Jurkat, Clone E6-1 (cell line): ENCODE results near the gene ITGA1.

Experiments
- DNase-seq: peaks from one replicate; pipeline ENCODE4 v3.0.0-alpha.2; 2011; ENCODE audit warnings: low read depth, low spot score
- H3K4me3 ChIP-seq: 2 replicates; pipeline ENCODE4 v1.5.1; 2011; ENCODE audit warnings: mild to moderate bottlenecking, low read length, control low read depth, moderate library complexity

The ITGA1 gene

DNA sequence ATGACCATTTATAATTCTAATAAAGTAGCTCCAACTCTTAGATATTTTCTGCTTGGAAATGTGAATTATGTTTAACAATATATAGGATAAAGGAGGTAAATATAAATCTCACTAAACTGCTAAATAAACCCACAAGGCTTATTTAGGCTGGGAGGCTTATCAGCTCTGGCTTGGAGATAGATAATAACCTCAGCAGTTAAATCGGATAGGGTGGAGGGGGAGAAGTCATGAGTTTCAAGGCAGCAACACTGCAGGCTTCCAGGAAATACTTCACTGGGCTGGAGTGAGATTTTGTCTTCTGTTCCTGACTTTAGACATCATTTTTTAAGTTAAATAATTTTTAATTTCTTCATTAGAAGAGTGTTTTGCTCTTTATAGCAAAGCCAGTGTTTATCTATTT is 121.5 kb downstream of the ITGA1 start:
- no peak overlapping the region for H3K4me3 ChIP-seq
- DNase-seq, result no peak

DNA sequence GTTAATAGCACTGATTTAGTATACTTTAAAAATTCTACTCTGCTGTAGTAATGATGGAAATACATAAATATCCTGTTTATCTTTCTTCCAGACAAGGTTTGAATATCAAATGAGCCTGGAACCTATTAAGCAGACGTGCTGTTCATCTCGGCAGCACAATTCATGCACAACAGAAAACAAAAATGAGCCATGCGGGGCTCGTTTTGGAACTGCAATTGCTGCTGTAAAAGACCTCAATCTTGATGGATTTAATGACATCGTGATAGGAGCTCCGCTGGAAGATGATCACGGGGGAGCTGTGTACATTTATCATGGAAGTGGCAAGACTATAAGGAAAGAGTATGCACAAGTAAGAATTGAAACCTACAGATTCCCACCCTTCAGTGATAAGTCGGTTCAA is 122.4 kb downstream of the ITGA1 start:
- no peak for DNase-seq
- no peak overlapping the region for H3K4me3 ChIP-seq

DNA sequence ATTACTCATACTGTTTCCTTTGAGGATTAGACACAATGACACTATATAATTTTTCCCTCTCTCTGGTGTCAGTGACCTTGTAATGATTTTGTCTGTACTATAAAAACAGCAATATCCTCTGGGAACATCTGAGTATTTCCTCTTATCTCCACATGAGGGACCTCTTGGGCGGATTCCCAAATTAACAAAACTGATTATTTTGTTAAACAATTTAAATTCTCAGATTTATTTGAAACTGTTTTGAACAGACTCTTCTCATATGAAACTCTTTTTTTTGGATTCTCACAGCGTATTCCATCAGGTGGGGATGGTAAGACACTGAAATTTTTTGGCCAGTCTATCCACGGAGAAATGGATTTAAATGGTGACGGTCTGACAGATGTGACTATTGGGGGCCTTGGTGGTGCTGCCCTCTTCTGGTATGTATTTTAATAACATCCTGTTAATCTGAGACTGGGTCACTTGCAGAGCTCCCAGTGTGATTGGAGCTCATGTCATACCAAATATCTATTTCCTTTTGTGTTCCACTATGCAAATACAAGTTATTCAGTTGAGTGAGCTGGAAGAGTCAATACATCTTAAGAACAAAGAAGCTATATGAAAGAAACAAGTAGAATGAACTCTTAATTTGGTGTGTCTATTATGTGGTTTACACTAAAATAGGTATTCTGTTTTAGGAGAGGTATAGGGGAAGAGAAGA is 127.6 kb downstream of the ITGA1 start:
- DNase-seq, result peak; percentile 81
- peak overlapping the region; percentile 45 for H3K4me3 ChIP-seq

DNA sequence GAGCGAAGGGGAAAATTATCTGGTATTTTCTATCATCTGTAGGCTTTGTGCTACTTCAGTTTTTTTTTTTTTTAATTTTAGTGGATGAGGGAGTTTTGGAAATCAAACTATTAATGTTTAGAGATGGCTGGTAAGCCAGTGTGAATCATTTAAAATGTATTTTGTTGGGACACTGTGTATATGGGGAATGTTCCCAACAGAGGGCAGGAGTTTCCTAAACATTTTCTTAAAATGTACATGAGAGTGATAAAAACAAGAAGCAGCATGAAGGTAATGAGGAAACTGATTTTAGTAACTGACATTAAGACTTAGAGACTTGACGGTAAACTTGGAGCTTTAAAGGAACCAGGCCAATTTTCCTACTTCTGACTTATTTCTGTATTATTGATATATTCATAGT is 133.2 kb downstream of the ITGA1 start:
- no peak for DNase-seq

DNA sequence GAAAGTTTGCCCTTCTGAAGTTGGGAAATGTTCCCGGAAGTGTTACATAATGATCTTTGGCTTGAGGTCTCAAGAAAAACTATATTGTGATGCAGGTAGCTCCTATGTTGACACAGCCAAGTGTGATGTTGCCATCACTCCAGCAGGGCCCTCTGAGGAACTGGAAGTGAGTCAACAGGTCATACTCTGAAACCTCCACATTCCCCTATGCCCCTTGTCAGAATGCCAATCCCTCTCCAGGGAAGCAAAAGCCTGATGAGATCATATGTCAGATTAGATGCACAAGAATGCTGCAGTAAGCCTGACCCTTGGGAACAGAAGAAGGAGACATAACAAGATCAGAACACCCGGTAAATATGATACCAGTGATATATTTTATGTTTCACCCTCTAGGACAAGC is 134.7 kb downstream of the ITGA1 start:
- no peak for DNase-seq
- H3K4me3 ChIP-seq, result no peak overlapping the region

More for the DNA sequence above, 133.2 kb downstream of the ITGA1 start:
- no peak overlapping the region for H3K4me3 ChIP-seq

DNA sequence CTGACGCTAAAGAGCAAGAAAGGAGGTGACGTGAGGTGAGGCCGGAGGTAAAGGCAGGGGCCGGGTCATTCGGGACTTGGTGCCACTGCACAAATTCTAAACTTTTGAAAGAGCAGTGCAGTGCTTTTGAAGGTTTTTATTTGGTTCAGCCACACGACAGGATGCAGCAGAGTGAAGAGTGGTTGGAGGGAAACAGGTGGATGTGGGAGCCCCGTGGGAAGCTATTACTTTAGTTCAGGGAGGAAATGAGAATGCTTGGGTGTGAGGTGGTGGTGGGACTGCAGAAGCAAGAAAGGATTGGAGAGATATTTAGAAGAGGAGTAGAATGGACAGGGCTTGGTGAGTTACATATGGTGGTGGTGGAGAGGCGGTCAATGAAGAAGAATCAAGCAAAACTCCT is 136.7 kb downstream of the ITGA1 start:
- DNase-seq, result peak; percentile 77
- H3K4me3 ChIP-seq, result no peak overlapping the region

DNA sequence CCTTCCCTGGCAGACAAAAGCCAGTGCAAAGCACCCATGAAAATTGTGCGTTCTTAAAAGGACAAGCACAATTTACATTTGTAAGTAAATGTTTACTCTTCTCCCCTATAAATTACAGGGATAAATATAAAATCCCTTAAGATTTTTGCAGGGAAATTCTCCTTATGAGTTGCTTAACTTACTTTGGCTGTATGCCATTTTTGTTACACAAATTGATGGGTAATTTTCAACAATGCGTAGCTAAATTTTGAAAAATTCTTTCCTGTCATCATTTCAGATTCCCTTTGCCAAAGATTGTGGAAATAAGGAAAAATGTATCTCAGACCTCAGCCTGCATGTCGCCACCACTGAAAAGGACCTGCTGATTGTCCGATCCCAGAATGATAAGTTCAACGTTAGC is 137.3 kb downstream of the ITGA1 start:
- H3K4me3 ChIP-seq, result no peak overlapping the region
- DNase-seq, result no peak

DNA sequence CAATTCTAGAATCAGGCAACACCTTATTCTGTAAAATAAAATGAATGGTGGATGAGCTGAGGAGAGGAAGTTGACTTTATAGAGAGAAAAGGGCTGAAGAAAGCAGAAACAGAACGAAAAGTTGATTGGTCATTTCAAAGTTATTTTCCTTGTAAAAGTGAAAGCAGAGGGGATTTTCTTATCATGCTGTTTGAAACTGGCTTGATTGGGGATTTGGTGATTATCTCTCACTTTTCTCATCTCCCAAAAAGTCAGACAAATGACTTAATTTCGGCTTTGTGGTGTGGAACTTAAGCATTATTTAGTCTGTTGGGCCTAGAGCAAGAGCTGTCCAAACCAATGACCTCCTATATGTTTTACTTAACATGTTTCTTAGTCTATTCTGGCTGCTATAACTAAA is 141.0 kb downstream of the ITGA1 start:
- DNase-seq, result no peak

DNA sequence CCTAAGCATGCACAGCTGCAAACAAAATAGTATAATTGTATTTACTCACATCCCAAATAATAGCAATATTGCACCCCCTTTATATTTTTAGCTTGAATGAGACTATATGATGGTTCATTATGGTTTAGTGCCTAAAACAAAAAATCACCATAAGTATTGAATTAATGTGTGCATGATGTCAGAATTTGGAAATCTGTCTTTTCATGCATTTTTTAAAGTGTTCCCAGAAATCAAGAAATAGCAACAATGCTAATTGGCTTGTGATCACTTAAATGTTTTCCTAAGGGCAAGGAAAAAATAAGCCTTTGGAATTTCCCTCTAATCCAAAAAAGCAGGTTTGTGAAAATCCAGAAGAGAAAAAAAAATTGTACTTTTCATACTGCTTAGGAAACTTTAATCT is 150.5 kb downstream of the ITGA1 start:
- no peak overlapping the region for H3K4me3 ChIP-seq
- DNase-seq, result no peak

More for the DNA sequence above, 141.0 kb downstream of the ITGA1 start:
- no peak overlapping the region for H3K4me3 ChIP-seq

DNA sequence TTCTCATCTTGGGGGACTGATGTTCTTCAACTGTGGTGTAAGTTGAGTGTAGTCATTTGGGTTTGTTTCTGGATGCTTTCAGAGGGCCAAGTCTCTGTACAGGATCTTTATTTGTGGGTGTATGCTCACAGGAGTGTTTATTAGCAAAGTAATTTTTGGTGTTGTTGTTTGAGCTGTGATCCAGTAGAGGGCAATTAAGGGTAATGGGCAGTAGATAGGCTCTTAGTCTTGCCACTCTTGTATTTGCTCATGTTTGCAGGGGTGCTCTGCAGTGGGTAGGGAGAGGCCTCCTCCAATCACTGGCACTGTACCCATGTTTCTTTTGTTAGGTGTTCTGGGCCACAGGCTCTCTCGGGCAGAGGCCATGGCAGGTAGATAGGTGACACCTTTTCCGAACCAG is 155.6 kb downstream of the ITGA1 start:
- H3K4me3 ChIP-seq, result no peak overlapping the region
- no peak for DNase-seq

DNA sequence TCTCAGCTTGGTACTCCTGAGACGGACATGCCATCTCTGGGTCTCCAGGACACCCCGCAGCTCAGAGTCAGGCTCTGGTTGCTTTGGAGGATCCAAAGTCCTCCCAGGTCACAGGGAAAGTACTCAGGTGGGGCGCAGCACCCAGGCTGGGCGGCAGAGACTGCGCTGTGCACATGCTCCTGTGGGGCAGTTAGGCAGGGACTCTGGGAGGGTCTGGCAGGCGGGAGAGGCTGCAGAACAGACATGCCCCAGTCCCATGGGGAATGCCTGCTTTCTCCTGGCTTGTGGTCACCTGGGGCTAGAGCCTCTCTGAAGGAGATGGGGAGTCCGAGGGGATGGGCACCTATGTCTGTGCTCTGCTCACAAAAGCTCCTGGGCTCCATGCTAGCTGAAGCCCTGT is 156.1 kb downstream of the ITGA1 start:
- DNase-seq, result no peak
- H3K4me3 ChIP-seq, result no peak overlapping the region

DNA sequence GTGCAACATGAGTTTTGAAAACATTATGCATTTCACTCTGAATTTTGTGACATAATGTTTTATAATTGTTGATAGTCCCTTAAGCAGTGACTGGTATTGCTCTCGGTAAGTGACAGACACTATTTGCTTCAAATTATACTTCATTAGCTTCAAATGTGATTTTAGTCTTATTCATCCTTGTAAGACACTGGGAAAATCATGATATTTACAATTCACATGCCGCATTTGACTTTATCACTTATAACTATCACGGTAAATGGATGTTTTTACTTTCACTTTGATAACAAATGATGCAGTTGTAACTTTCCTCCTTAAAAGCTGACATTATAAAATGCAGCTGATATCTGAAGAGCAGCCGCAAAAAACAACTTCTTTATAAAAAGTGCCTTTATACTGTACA is 157.3 kb downstream of the ITGA1 start:
- DNase-seq, result no peak
- H3K4me3 ChIP-seq, result no peak overlapping the region

DNA sequence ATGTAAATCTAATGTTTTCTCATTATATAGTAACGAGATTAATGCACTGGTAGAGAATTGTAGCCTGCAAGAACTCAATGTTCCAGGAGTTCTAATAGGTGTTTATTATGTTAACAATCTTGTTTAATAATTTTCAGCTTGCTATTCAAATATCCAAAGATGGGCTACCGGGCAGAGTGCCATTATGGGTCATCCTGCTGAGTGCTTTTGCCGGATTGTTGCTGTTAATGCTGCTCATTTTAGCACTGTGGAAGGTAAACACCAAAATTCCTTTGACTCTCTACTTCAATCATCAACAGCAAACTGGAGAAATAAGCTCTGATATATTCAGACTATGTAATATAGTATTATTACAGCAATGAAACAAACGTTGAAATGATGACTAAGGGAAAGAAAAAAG is 159.5 kb downstream of the ITGA1 start:
- no peak for DNase-seq
- H3K4me3 ChIP-seq, result no peak overlapping the region

DNA sequence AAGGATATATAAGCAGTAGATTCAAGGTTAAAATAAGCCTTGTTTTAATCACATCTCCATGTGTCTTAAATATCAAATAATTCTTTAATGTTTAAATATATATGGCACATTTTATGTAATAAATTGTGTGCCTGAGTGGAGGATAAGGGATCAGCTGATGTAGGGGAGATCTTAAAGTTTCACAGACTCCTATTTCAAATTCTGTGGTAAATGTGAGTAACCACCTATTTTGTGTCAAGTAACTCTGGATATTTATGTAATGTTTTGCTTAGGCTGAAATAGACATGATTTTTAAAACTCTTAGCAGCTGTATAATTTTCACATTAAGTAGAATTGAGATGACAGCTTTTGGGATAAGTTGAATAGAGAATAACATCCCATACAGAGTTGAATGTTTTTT is 160.1 kb downstream of the ITGA1 start:
- DNase-seq, result no peak
- H3K4me3 ChIP-seq, result no peak overlapping the region

DNA sequence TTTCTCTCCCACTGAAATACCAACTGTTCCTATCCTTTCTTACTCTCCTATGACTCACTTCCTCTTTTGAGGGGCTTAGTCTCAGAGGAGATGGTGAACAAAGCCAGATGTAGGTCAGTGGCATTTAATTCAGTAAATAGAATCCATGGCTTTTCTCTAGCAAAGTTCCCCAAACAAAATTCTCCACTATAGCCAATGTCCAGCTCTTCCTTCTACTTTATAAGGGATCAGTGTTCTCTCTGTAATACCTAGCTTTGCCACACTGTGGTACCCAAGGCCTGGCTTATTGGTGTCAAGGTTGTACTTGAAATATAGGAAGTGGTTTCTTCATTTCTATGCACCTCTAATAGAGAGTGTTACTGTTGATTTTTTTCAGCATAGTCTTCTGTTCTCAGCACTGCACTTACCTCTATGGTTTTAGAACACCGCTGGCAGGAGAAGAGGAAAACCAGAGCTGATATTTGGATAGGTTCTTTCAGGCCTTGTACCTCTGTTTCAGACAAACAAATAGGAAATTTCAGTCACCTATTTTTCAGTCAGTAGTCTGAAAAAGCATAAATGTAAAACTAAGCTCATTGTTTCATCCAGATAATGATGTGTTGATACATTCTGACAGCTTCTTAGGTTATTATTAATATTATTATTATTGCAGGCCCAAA is 160.8 kb downstream of the ITGA1 start:
- no peak overlapping the region for H3K4me3 ChIP-seq
- DNase-seq, result peak; percentile 77

DNA sequence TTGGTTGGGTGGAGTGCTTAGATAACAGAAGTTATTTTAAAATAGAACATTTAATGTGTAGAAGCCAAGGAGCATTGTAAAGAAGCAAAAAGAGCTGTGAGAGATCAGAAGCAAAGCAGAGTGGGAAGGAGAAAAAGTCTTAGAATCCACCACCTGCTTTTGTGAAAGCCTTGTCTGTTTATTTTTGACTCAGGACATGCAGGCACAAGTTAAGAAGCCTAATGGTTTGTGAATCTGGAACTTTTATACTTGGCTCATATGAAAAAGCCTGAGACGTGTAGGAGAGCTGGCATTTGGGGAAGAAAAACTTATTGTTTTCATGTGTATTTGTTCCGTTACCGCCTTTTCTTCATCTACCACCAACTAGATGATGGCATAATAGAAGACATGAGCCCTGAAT is 163.0 kb downstream of the ITGA1 start:
- DNase-seq, result no peak
- H3K4me3 ChIP-seq, result no peak overlapping the region

DNA sequence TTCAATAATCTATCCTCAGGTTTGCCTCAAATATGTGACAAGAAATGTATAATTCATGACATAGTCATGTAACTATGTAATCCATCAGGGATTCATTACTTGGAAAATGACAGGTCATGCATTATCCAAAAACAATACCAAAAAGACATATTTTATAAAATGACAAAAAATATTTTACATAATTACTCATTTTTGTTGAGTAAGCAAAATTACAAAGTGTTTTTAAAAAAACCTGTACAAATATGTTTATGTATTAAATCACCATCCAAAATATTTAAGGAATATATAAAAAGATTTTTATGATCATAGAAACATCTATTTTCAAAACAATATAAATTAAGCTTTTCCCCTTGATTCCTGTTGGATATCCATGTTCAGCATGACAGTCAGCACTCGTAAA is 164.8 kb downstream of the ITGA1 start:
- no peak for DNase-seq
- no peak overlapping the region for H3K4me3 ChIP-seq

DNA sequence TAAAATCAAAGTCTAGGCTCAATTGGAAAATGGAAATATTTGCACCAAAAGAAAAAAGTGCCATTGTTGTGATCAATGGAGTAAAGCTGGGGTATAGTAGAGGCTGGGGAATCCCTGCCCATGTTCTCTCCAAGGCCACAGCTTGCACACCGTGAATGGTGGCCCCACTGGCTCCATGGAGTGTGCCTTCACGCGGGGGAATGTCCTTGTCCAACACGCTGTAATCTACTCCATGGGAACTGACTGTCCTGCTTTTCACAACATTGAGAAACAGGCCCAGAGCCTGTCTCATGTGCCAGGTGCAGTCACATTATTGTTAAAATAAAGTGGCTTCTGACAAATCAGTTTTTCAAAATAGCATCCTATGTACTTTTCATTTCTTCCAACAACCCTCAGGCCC is 168.3 kb downstream of the ITGA1 start:
- DNase-seq, result no peak
- no peak overlapping the region for H3K4me3 ChIP-seq

DNA sequence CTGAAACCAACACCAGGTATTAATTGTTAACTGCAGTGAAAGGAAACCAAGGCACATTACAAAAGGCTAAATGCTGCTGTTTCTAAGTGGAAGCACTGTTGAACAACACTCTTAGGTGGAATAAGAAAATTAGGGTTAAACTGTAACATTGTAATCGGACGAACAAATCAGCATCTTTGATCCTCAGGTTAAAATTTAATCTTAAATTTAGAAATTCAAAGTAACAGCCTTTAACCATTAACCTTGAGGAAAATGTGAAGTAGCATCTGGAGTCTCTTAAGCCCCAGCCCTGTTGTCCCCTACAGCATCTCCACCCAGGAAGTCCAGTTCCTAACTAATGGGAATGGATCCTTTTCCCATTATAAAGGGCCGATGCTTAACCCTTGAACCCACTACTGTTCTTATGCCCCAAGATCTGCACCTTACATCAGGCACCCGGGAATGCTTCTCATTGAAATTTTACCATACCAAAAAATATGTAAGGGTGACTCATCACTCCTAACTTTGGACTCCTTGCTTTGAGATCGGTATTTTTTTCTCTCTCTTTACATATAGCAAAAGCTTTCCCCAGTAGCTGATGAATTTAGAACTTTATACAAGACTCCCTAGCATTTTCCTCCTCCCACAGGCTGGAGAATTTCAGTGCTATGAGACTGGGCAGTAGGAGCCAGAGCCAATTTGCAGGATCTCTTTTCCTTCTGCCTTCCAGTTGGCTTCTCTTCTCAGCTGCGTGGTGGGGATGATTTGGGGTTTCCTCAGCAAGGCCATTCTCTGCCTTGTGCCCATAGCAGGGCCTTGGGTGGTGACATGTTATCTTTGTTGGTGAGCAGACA is 169.4 kb downstream of the ITGA1 start:
- no peak overlapping the region for H3K4me3 ChIP-seq
- no peak for DNase-seq

DNA sequence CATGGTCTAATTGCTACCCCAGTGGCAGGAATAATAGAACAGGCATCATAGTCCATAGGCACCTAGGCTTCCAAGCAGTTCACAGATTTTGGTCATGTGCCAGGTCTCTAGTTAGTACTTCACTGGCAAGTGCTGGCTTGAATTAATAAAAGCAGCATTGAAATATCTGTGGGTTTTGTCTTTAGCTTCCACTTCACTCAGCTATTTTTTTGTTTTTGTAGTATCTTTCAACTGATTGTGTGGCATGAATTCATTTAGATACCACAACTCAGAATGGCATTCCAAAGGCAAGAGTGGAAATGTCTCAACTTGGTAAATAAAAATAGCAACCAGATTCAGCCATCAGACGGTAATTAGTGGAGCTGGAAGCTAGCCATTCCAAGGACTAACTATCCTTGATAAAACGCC is 173.6 kb downstream of the ITGA1 start:
- no peak for DNase-seq
- no peak overlapping the region for H3K4me3 ChIP-seq
